KG1 (cell line): ENCODE measurements around the gene MYO5A.
A peak's percentile ranks its signal among the peaks of the same experiment; 100 is the strongest.
"Not testable (repeated sequence)": the region's sequence is repeated elsewhere in the genome, so short reads cannot be mapped to it uniquely, and the experiment has no call there.

Experiments used
- DNase-seq: peaks from one replicate; lab custom pipeline; 2025; lab: John Stamatoyannopoulos, UW

The MYO5A gene

DNA sequence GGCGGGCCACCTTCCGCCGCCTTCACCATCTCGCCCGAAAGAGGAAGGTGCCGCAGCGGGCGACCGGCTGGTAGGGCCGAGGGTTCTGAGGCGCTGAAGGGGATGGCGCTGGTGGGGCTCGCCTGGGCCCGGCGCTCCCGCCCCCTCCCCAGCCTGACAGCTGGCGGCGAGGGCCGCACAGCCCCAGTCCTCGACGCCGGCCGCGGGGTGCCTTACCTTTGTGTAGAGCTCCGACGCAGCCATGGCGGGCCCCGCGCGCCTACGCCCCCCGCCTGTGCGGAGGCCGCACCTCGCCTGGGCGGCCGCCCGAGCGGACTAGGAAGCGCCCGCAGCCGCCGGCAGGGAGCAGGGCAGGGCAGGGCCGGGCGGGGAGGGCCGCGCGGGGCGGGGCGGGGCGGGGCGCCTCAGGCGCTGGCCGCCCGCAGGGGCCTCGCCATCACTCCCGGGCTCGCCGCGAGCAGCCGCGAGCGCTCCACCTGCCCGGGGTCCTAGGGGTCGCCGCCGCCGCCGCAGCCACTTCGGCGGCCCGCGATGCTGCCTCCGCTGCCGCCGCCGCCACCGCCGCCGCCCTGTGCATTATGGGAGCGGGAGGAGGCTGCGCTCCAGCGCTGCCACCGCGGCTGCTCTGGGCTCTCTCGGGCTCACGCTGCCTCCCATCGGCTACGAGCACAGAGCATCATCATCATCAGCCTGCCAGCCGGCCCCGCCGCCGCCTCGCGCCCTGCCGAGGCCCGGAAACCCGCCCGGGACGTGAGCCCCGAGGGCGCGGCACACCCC is at the start of gene MYO5A:
Gene MYO5A (minus strand): TSS at position 317 of the 777 bp plus-strand sequence. CDS start 74 bp downstream, at position 243.
- DNase-seq = peak; percentile 37

DNA sequence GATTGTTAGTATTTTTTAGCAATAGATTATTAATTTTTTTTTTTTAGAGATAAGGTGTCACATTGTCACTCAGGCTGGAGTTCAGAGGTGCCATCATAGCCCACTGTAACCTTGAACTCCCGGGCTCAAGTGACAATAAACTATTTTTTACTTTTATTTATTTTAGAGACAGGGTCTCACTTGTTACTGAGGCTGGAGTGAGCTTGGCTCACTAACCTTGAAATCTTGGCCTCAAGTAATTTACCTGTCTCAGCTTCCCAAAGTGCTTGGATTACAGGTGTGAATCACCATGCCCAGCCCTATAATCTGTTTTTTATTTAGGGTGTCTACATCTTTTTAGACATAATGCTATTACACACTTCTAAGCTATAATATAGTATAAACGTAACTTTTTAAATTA is 48.0 kb upstream of the MYO5A start:
- DNase-seq = no peak

DNA sequence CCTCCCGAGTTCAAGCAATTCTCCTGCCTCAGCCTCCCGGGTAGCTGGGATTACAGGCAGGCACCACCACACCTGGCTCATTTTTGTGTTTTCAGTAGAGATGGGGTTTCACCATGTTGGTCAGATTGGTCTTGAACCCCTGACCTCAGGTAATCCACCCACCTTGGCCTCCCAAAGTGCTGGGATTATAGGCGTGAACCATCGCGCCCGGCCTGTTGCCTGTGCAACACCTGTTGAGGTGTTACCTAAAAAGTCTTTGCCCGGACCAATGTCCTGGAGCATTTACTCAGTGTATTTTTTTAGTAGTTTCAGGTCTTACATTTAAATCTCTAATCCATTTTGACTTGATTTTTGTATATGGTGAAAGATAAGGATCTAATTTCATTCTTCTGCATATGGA is 46.9 kb upstream of the MYO5A start:
- DNase-seq = not testable (repeated sequence)

DNA sequence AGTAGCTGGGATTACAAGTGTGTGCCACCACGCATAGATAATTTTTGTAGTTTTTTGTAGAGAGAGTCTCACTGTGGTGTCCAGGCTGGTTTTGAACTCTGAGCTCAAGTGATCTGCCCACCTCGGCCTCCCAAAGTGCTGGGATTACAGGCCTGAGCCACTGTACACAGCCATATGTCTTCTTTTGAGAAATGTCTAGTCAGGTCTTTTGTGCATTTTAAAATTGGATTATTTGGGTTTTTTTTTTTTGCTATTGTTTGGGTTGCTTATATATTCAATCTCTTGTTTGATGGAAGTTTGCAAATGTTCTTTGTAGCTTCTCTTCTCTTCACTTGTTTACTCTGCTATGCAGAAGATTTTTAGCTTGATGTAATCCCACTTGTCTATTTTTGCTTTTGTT is 46.4 kb upstream of the MYO5A start:
- no peak for DNase-seq

DNA sequence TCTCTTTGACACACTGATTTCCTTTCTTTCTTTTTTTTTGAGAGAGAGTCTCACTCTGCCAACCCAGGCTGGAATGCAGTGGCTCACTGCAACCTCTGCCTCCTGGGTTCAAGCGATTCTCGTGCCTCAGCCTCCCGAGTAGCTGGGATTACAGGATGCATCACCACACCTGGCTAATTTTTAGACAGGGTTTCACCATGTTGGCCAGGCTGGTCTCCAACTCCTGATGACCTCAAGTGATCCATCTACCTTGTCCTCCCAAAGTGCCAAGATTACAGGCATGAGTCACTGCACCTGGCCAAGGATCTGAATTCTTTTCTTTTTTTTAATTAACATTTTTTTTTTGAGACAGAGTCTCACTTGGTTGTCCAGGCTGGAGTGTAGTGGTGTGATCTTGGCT is 45.9 kb upstream of the MYO5A start:
- DNase-seq = not testable (repeated sequence)

DNA sequence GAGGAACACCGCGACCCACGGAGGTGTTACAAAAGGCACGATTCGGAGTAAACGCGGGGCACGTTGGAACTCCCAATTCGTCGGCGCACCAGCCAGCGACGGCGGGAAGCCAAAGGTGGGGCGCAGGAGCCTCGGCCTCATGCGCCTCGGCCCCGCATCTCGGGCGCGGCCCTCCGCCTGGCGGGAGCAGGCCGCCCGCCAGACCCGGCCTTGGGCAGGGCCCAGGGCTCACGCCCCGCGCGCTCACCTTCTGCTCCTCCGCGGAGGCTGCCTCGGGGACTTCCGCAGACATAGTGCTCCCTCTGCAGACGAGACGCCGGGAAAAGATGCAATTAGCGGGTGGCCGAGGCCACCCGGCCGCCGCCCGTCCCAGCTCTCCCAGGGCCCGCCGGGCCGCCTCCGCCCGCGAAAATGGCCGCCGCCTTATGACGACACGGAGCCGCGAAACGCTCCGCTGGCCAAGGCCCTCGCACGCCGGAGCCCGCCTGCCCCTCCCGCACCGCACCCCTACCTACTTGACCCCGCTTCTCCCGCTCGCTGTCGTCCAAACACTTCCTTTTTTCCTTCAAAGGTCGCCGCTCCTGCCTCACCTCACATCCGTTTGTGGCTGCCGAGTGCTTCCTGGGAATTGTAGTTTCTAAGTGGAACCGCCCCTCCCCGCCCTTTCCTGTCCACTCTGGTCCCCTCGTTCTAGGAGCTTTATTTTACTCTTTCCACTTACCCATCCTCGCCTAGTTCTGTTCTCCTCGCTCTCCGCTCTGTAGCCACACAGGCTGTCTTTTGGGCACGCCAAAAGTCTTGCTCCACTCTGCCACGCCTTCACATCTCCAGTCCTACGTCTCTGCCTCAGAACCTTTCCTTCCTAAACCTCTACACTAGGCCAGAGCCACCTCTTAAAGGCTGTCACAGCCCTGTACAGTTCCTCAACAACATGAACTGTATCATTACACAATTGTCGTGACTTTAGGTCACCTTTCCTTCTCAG is 40.2 kb upstream of the MYO5A start, which contains the start of gene ARPP19:
Gene ARPP19 (minus strand): TSS at position 430 of the 985 bp plus-strand sequence. CDS start 138 bp downstream, at position 292.
- peak; percentile 69 for DNase-seq

DNA sequence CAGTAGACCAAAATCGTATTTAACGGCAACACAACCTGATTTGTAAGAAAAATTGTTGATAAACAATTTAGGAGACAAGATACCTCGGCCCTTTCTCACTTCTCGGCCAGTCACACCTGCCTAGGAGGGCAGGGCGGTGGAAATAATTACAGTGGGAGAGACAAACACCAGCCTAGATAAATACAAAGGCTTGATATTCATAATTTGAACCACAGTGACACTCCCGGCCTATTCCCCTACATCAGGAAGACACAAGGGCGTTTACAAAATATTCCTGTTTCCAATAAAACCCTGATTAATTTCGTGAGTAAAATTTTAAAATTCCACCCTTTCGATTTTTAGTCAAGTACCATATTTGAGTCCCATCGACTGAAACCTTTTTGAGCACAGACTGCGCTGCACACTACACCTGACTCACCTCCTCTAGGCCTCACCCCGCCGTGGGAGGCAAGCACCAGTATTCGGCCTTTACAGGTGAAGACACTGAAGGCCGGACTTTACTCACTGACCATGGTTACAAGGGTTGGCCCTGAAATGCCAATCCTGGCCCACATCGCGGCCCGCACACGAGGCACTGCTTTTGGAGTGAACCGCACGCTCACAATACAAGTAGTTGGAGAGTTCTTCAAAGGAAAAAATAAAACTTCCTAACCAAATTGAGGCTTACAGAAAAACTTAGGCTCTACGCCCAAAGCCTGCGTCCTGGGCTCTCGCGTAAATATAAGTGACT is 39.4 kb upstream of the MYO5A start:
- no peak for DNase-seq

DNA sequence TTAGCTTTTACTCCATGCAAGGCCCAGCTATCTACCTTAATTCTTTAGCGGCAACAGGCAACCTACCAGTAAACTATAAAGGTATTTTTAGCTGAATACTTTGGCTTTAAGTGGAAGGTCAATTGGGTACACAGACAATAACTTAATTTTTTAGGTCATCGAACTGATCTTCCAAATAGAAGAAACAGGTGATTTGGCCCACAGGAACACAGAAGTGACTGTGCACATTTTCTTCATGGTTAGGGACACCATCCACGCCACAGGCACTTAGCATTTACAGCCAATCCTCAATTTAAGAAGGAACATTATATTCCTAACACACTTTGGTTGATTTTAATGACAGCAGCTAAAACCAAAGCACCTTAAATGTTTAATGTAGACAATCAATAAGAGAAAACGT is 38.2 kb upstream of the MYO5A start:
- no peak for DNase-seq

DNA sequence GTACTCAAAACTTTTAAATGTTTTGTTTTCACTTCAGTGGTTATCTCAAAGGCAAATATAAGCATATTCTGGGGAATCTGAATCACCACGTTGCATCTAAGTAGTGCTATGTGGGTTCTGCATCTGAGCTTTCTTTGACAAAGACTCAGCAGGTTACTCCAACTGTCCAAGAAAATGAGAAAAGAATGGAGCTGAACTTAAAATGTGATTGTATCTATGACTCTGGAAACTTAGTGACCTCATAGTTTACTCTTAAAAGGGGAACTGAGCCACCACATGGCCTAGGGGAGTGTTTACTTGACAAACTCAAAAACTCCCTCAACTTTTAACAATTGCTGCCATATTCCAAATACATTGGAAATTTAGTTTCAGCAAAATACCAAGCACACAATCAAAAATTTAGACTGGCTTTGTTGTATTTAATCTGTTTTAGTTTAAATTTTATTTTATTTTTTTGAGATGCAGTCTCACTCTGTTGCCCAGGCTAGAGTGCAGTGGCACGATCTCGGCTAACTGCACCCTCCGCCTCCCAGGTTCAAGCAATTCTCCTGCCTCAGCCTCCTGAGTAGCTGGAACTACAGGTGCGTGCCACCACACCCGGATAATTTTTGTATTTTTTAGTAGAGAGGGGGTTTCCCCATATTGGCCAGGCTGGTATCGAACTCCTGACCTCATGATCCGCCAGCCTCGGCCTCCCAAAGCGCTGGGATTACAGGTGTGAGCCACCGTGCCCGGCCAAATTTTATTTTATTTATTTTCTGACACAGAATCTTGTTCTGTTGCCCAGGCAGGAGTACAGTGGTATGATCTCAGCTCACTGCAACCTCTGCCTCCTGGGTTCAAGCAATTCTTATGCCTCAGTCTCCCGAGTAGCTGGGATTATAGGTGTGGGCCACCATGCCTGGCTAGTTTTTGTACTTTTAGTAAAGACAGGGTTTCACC is 37.0 kb upstream of the MYO5A start:
- not testable (repeated sequence) for DNase-seq

DNA sequence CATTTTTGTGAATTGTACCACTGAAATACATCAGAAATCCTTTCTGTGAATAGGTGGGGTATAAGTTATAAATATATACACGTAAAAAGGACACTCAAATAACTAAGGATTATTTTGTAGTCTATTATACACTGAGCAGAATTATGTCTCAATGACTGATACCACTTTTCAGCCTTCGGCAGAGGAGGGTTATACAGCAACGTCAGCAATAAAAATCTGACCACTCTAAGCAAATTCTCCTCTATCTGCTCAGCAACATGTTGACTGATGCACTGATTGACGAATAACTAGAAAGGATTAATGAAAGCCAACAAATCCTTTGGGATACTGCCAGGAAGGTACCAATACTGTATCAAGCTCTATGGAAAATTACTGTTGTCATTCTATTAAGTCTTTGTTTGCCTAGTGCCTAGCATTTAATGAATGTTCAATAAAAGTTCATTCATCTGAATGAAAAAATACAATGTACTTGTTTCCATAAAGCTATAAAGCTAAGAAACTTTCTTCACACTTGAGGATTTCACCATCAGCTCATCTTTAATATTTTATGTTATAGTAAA is 34.9 kb upstream of the MYO5A start:
- DNase-seq = no peak

DNA sequence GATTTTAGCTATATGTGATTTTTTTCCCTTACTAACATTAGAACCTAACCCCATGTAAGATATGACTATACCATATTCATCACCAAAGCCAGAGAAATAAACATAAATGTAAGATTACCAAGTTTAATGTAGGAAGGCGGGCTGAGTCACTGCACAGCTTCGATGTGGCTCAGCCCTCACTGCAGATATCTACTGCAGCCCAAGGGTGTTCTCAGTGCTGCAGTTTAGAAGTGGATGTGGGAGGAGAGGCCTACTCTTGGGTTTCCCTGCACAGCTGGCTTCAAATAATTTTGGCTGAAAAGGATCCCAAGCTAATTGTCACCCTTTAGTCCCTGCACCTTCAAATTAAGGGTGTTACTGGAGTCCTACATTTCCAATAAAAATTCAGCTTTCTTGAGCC is 30.9 kb upstream of the MYO5A start:
- DNase-seq = no peak

DNA sequence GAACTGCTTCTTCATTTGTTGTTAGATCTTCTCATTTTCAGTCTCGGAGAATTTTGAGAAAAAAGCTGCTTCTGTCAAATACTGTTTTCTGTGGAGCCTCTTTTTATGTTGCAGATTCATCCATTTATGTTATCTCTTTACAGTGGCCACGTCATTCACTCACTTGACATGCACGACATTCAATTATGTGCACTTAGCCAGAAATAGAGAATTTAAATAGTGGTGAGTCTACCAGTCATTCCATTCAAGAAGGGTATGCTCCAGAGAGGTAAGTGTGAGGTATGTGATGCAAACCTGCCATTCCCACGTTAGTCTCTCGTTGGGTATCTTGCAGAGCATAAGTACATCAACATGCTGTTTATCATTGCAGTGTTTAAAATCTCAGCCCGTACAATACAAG is 30.3 kb upstream of the MYO5A start:
- DNase-seq = no peak

DNA sequence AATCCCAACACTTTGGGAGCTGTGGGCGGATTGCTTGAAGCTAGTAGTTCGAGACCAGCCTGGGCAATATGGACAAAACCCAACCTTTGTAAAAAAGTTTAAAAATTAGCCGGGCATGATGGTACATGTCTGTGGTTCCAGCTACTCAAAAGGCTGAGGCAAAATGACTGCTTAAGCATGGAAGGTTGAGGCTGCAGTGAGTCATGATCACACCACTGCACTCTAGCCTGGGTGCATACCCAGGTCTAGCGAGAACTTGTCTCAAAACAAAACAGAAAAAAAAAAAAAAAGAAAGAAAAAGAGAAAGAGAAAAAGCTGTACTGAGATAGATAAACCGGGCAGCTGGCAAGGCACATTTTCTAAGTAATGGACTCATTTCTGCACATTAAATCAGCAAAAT is 29.5 kb upstream of the MYO5A start:
- DNase-seq = no peak

DNA sequence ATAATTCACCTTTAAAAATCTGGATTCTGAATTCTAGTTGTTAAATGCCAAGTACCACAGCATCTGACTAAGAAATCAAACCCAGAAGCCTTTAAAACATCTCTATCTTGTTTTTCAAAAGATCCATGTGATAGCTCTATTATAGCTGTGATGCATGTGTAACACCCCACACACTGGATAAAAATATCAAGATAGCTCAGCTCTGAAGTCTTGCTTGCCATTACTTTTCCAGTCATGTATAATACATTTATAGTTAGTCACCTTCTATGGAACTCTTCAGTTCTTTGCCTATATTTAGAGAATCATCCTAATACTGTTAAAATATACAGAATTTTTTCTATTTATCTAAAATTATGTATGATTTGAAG is 28.6 kb upstream of the MYO5A start:
- DNase-seq = no peak

DNA sequence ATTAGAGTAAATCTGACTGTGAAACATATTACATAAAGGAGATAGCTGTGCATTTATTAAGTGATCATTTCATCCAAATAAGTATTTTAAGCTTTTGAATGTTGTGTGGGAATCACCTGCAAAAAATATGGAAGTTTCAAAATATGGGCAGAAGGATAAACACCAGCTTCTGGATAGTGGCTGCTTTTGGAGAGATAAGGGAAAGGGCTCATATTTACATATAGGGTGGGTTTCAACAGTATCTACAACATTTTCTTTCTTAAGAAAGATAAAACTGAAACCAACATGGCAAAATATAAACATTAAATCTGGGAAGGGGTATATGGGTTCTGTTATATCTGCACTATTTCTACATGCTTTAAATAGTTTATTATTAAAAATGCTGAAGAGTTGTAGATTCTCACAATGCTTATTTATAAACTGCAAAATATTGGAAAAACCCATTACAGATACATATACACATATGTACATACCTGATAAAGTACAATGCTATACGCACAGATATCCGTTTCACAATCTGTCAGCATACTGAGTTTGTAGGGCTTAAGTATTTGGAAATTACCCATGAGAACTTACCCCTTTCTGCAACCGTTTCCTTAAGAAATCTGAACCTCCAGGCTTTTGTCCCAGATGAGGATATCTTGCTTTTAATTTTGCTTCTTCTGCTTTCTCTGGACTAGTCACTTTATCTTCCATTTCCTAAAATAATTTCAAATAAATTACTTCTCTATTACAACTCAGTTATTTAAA is 28.0 kb upstream of the MYO5A start:
- DNase-seq = no peak

DNA sequence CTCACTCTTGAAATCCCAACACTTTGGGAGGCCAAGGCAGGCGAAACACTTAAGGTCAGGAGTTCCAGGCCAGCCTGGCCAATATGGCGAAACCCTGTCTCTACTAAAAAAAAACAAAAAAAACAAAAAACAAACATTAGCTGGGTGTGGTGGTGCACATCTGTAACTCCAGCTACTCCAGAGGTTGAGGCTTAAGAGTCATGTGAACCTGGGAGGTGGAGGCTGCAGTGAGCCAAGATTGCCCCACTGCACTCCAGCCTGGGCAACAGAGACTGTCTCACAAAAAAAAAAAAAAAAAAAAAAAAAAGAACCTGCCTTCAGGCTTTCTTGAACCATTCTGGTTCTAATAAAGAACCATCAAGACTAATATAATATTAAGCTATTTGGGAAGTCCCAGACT is 23.6 kb upstream of the MYO5A start:
- no peak for DNase-seq

DNA sequence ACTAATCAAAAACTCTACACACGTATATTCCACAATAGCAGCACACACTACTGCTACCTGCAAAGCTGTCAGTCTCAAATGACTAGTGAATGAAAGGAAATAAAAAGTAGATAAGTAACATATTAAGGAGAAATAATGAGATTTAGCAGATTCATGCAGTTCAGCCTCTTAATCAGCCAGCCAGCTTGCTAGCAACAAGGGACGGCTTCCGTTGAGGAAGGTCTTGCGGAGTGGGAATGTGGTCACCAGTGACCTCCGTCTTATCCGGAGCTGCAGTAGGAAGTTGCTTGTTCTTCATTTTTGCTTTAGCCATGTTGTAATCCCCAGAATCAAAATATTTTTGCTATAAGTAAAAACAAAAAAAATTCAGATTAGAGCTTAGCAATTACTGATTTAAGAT is 23.1 kb upstream of the MYO5A start:
- DNase-seq = no peak

DNA sequence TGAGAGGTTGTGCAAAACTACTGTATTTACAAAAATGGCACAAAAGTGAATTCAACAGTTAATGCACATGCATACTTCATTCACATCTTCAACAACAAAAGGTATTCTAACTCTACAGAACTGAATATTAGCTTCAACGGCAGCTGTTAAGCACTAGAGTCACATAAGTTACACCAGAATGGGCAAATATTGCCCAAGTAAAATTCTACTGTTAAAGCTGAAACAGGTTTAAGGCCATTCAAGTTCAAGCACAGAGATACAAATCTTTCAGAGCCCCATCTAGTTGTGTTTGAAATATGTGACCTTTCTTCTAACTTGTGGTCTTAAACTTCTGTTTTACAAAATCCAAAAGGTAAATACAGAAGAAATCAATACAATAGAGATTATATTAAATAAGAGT is 22.5 kb upstream of the MYO5A start:
- DNase-seq = not testable (repeated sequence)

DNA sequence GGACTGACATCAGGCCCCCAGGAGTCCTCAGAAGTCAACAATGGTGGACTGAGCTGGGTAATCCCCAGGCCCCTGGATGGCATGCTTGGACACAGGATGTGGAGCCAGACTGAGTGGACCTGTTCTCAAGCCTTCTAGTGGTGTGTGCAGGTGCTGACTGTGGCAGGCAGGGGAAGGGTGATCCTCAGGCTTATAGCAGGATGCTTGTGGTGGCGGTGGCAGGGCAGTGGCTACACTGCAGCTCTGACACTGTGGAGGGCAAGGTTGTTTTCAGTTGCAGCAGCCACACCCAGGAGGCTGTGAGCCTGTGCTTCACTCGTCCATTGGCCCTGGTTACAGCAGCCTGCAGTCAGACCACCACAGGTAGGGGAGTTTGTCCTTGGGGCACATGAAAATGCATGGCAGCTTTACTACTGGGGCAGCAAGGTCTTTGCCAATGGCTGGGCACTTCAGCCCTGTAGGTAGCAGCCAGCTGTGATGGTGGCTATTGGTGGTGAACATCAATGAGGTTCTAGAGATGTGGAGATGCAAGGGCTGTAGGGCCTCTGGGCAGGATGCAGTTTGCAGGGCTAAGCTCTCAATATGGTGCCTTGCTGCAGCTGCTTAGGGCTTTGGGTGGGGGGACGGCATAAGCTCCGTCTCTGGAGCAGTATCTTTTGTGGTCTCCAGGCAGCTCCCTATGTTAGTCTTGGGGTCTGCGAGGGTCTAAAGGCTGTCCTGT is 17.5 kb upstream of the MYO5A start:
- DNase-seq = no peak
